Liver (tissue), 9 donors: ENCODE results near the gene RAD23B. TPM values are rescaled to one million over a fixed set of nuclear protein-coding genes. Genes with fewer than 3 reads are reported as not detected.
A peak's percentile ranks its signal among the peaks of the same experiment; 100 is the strongest.

ENCODE experiments used
- DNase-seq: peaks from one replicate; pipeline ENCODE4 v3.0.0-alpha.2; 2017; ENCODE audit warnings: low spot score
- H3K27ac ChIP-seq, 2 donors: one replicate each; pipeline ENCODE4 v1.7.0; 2013; ENCODE audit warnings: inconsistent platforms in 2 of 2, low read length in 2 of 2, control low read depth in 1 of 2, low read depth in 1 of 2, mild to moderate bottlenecking in 1 of 2
- H3K27me3 ChIP-seq, 4 donors: one replicate each; pipeline versions ENCODE4 v1.6.1 to v1.7.0; 2013; ENCODE audit warnings: low read length in 3 of 4, inconsistent platforms in 1 of 4, mild to moderate bottlenecking in 1 of 4, moderate library complexity in 1 of 4; ENCODE audit not compliant: control insufficient read depth in 4 of 4, insufficient read depth in 4 of 4
- H3K36me3 ChIP-seq, 4 donors: one replicate each; pipeline versions ENCODE4 v1.6.1 to v1.7.0; 2013; ENCODE audit warnings: low read length in 3 of 4, mild to moderate bottlenecking in 3 of 4, low read depth in 1 of 4, moderate library complexity in 1 of 4; ENCODE audit not compliant: control insufficient read depth in 4 of 4, insufficient read depth in 3 of 4
- H3K4me1 ChIP-seq, 4 donors: one replicate each; pipeline versions ENCODE4 v1.6.1 to v1.7.0; 2013; ENCODE audit warnings: low read length in 3 of 4, mild to moderate bottlenecking in 3 of 4, moderate library complexity in 1 of 4; ENCODE audit not compliant: control insufficient read depth in 4 of 4, insufficient read depth in 4 of 4
- H3K4me3 ChIP-seq, 3 donors: one replicate each; pipeline versions ENCODE4 v1.6.1 to v1.7.0; 2013; ENCODE audit warnings: low read length in 3 of 3, control low read depth in 1 of 3, low read depth in 1 of 3, mild to moderate bottlenecking in 1 of 3
- H3K9ac ChIP-seq, 2 donors: one replicate each; pipeline ENCODE4 v1.7.0; 2013; ENCODE audit warnings: low read length in 2 of 2, mild to moderate bottlenecking in 2 of 2, moderate library complexity in 2 of 2, control low read depth in 1 of 2, low read depth in 1 of 2
- H3K9me3 ChIP-seq, 4 donors: one replicate each; pipeline versions ENCODE4 v1.6.1 to v1.7.0; 2013; ENCODE audit warnings: low read length in 3 of 4; ENCODE audit not compliant: control insufficient read depth in 4 of 4
- EGR1 ChIP-seq, 2 donors: IDR thresholded peaks; 2 replicates each; pipeline ENCODE4 v1.6.1; 2016 to 2018; ENCODE audit warnings: antibody characterized with exemption in 2 of 2, low read depth in 2 of 2
- FOXA1 ChIP-seq: IDR thresholded peaks from 2 replicates; pipeline ENCODE4 v1.6.1; 2016; ENCODE audit warnings: antibody characterized with exemption
- FOXA2 ChIP-seq: IDR thresholded peaks from 2 replicates; pipeline ENCODE4 v1.6.1; 2016; ENCODE audit warnings: antibody characterized with exemption
- GABPA ChIP-seq, 2 donors: IDR thresholded peaks in 1 of 2; conservative IDR thresholded peaks in 1 of 2; 2 replicates each; pipeline ENCODE4 v1.6.1; 2016; ENCODE audit warnings: antibody characterized with exemption in 2 of 2, mild to moderate bottlenecking in 1 of 2, moderate library complexity in 1 of 2
- HNF4A ChIP-seq, 2 donors: conservative IDR thresholded peaks; 2 replicates each; pipeline ENCODE4 v1.6.1; 2016; ENCODE audit warnings: antibody characterized with exemption in 2 of 2, mild to moderate bottlenecking in 2 of 2
- HNF4G ChIP-seq: IDR thresholded peaks from 2 replicates; pipeline ENCODE4 v1.6.1; 2016; ENCODE audit warnings: antibody characterized with exemption
- JUND ChIP-seq, 2 donors: IDR thresholded peaks; 2 replicates each; pipeline ENCODE4 v1.6.1; 2016; ENCODE audit warnings: antibody characterized with exemption in 2 of 2
- NR2F2 ChIP-seq: IDR thresholded peaks from 2 replicates; pipeline ENCODE4 v1.6.1; 2016; ENCODE audit warnings: antibody characterized with exemption
- RAD21 ChIP-seq, 2 donors: IDR thresholded peaks; 2 replicates each; pipeline ENCODE4 v1.6.1; 2016; ENCODE audit warnings: antibody characterized with exemption in 2 of 2, mild to moderate bottlenecking in 2 of 2
- RXRA ChIP-seq, 2 donors: IDR thresholded peaks; 2 replicates each; pipeline ENCODE4 v1.6.1; 2017 to 2018; ENCODE audit warnings: antibody characterized with exemption in 2 of 2, mild to moderate bottlenecking in 1 of 2
- SP1 ChIP-seq: IDR thresholded peaks from 2 replicates; pipeline ENCODE4 v1.6.1; 2018; ENCODE audit warnings: antibody characterized with exemption, mild to moderate bottlenecking
- TAF1 ChIP-seq: conservative IDR thresholded peaks from 2 replicates; pipeline ENCODE4 v1.6.1; 2016; ENCODE audit warnings: antibody characterized with exemption, mild to moderate bottlenecking
- YY1 ChIP-seq: IDR thresholded peaks from 2 replicates; pipeline ENCODE4 v1.6.1; 2016; ENCODE audit warnings: antibody characterized with exemption, mild to moderate bottlenecking
- WGBS: extraction: QIAGEN DNeasy Blood & Tissue Kit; methylation state at CpG from one replicate; pipeline ENCODE4 v1.1.7; 2013; 5-methylcytosine and 5-hydroxymethylcytosine counted together
- polyA plus RNA-seq, 2 donors: library from polyadenylated mRNA; stranded (reverse) in 1 of 2; unstranded in 1 of 2; fragments of 200-250 nt in 1 of 2; fragments of >200 nt in 1 of 2; fragmentation: Nextera tagmentation in 1 of 2; extraction: Ambion mirVana in 1 of 2; gene quantifications; one replicate each; pipeline versions ENCODE4 v1.2.1 to v1.2.3, GENCODE V29; 2013 to 2015
- total RNA-seq, 2 donors: library from RNA; depleted of rRNA; stranded (reverse); fragments of >200 nt; gene quantifications; one replicate each; pipeline ENCODE4 v1.2.3, GENCODE V29; 2014
- TF ChIP-seq, protein P1 (sequence below): IDR thresholded peaks from 2 replicates; pipeline ENCODE4 v1.6.1; 2016; ENCODE audit warnings: antibody characterized with exemption
- TF ChIP-seq, protein P2 (sequence below): IDR thresholded peaks from 2 replicates; pipeline ENCODE4 v1.6.1; 2016; ENCODE audit warnings: antibody characterized with exemption, mild to moderate bottlenecking
- TF ChIP-seq, protein P3 (sequence below): IDR thresholded peaks from 2 replicates; pipeline ENCODE4 v1.6.1; 2016; ENCODE audit warnings: antibody characterized with exemption
- TF ChIP-seq, protein P4 (sequence below): IDR thresholded peaks from 2 replicates; pipeline ENCODE4 v1.6.1; 2016; ENCODE audit warnings: antibody characterized with exemption
- TF ChIP-seq, protein P5 (sequence below): fragments of 150-350 bp; IDR thresholded peaks from 2 replicates; pipeline ENCODE4 v1.5.1; 2017; ENCODE audit warnings: improper control_type of control experiment, low read depth, low read length; ENCODE audit not compliant: missing input control
- donor health status: healthy.
- donor health status: healthy.
- donor health status: healthy.
- donor health status: healthy.
- donor health status: healthy.

RAD23B gene
- total and polyA plus RNA-seq, 4 donors, result 13.6 to 101 (median 61.6) TPM

DNA sequence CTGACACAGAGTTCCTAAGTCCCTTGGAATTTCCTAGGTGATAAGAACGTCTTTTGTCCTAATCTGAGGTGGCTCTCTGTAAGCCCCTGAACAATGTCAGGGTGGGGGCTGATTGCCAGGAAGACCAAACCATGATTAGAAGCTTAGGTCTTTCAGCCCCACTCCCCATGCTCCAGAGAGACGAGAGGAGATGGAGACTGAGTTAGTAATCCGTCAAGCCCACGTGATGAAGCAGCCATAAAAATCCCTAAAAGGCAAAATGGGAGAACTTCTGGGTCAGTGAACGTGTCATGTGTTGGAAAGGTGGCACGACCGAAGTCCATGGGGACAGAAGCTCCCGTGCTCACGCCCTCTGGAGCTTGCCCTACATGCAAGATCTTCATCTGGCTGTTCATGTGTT is 85.6 kb downstream of the RAD23B start:
- TF ChIP-seq TAF1 (no peak), HNF4G (peak; percentile 79), YY1 (peak; percentile 85), RAD21 (IDR thresholded peaks at IDR 0.05) (peak; percentile 15), SP1 (peak; percentile 82), NR2F2 (no peak), RXRA (IDR thresholded peaks at IDR 0.05) (peak; percentile 73 to 81), HNF4A (conservative IDR thresholded peaks at IDR 0.05) (peak; percentile 91 to 94), GABPA (IDR thresholded peaks at IDR 0.05 in 1 of 2, conservative IDR thresholded peaks at IDR 0.05 in 1 of 2) (no peak), JUND (IDR thresholded peaks at IDR 0.05) (peak in 1 of 2 donors; percentile 48), FOXA1 (no peak), EGR1 (IDR thresholded peaks at IDR 0.05; ENCODE audit: low read depth in 2 of 2) (no peak)
- TF ChIP-seq, protein P1, sequence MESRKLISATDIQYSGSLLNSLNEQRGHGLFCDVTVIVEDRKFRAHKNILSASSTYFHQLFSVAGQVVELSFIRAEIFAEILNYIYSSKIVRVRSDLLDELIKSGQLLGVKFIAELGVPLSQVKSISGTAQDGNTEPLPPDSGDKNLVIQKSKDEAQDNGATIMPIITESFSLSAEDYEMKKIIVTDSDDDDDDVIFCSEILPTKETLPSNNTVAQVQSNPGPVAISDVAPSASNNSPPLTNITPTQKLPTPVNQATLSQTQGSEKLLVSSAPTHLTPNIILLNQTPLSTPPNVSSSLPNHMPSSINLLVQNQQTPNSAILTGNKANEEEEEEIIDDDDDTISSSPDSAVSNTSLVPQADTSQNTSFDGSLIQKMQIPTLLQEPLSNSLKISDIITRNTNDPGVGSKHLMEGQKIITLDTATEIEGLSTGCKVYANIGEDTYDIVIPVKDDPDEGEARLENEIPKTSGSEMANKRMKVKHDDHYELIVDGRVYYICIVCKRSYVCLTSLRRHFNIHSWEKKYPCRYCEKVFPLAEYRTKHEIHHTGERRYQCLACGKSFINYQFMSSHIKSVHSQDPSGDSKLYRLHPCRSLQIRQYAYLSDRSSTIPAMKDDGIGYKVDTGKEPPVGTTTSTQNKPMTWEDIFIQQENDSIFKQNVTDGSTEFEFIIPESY, result no peak
- TF ChIP-seq, protein P2, sequence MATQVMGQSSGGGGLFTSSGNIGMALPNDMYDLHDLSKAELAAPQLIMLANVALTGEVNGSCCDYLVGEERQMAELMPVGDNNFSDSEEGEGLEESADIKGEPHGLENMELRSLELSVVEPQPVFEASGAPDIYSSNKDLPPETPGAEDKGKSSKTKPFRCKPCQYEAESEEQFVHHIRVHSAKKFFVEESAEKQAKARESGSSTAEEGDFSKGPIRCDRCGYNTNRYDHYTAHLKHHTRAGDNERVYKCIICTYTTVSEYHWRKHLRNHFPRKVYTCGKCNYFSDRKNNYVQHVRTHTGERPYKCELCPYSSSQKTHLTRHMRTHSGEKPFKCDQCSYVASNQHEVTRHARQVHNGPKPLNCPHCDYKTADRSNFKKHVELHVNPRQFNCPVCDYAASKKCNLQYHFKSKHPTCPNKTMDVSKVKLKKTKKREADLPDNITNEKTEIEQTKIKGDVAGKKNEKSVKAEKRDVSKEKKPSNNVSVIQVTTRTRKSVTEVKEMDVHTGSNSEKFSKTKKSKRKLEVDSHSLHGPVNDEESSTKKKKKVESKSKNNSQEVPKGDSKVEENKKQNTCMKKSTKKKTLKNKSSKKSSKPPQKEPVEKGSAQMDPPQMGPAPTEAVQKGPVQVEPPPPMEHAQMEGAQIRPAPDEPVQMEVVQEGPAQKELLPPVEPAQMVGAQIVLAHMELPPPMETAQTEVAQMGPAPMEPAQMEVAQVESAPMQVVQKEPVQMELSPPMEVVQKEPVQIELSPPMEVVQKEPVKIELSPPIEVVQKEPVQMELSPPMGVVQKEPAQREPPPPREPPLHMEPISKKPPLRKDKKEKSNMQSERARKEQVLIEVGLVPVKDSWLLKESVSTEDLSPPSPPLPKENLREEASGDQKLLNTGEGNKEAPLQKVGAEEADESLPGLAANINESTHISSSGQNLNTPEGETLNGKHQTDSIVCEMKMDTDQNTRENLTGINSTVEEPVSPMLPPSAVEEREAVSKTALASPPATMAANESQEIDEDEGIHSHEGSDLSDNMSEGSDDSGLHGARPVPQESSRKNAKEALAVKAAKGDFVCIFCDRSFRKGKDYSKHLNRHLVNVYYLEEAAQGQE, result no peak
- TF ChIP-seq, protein P3, sequence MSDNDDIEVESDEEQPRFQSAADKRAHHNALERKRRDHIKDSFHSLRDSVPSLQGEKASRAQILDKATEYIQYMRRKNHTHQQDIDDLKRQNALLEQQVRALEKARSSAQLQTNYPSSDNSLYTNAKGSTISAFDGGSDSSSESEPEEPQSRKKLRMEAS, result peak; percentile 33
- TF ChIP-seq, protein P4, sequence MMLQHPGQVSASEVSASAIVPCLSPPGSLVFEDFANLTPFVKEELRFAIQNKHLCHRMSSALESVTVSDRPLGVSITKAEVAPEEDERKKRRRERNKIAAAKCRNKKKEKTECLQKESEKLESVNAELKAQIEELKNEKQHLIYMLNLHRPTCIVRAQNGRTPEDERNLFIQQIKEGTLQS, result peak; percentile 51
- Histone ChIP-seq H3K9ac (no peak overlapping the region), H3K4me1 (peaks cover 0 to 9% (median 6%) of the 10 kb centered on the region in 4 donors), H3K27ac (no peak overlapping the region), H3K9me3 (no peaks in the 10 kb centered on the region), H3K4me3 (no peak overlapping the region), H3K36me3 (no peaks in the 10 kb centered on the region), H3K27me3 (no peaks in the 10 kb centered on the region)
- WGBS, result 35% methylated on average over 9 of the region's 9 CpGs
- DNase-seq, result no peak

DNA sequence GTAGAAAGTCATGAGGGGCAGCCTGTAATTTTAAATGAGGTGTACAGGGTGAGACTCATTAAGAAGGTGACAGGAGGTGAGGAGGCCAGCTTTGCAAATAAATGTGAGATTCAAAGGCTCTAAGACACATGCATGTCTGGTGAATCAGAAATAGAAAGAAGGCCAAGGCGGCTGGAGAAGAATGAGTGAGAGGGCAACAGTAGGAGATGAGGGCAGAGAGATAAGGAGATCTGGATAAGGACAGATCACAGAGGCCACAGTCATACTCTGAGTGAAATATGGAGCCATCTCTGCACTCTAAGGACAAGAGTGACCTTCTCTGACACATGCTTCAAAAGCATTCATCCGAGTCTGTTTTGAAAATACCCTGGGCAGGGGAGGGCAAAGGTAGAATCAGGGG is 90.7 kb downstream of the RAD23B start:
- no peak overlapping the region for H3K9ac ChIP-seq
- DNase-seq, result no peak
- H3K4me1 ChIP-seq, result peaks cover 0 to 6% (median 3%) of the 10 kb centered on the region in 4 donors
- H3K9me3 ChIP-seq, result no peaks in the 10 kb centered on the region
- no peak overlapping the region for H3K27ac ChIP-seq
- TF ChIP-seq RXRA (IDR thresholded peaks at IDR 0.05) (no peak), EGR1 (IDR thresholded peaks at IDR 0.05; ENCODE audit: low read depth in 2 of 2) (no peak), HNF4A (conservative IDR thresholded peaks at IDR 0.05) (no peak), TAF1 (no peak), GABPA (IDR thresholded peaks at IDR 0.05 in 1 of 2, conservative IDR thresholded peaks at IDR 0.05 in 1 of 2) (no peak), FOXA2 (no peak), SP1 (no peak), JUND (IDR thresholded peaks at IDR 0.05) (no peak), FOXA1 (no peak)
- TF ChIP-seq, protein P4, result no peak
- TF ChIP-seq, protein P3, result no peak
- TF ChIP-seq, protein P5, sequence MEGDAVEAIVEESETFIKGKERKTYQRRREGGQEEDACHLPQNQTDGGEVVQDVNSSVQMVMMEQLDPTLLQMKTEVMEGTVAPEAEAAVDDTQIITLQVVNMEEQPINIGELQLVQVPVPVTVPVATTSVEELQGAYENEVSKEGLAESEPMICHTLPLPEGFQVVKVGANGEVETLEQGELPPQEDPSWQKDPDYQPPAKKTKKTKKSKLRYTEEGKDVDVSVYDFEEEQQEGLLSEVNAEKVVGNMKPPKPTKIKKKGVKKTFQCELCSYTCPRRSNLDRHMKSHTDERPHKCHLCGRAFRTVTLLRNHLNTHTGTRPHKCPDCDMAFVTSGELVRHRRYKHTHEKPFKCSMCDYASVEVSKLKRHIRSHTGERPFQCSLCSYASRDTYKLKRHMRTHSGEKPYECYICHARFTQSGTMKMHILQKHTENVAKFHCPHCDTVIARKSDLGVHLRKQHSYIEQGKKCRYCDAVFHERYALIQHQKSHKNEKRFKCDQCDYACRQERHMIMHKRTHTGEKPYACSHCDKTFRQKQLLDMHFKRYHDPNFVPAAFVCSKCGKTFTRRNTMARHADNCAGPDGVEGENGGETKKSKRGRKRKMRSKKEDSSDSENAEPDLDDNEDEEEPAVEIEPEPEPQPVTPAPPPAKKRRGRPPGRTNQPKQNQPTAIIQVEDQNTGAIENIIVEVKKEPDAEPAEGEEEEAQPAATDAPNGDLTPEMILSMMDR, result no peak
- 76% methylated on average over 2 of the region's 2 CpGs for WGBS
- no peak overlapping the region for H3K4me3 ChIP-seq
- no peaks in the 10 kb centered on the region for H3K36me3 ChIP-seq
- H3K27me3 ChIP-seq, result no peaks in the 10 kb centered on the region
